GM19395 (cell line): ENCODE results near the gene FILIP1L.
A peak's percentile ranks its signal among the peaks of the same experiment; 100 is the strongest.

Source experiments
- ATAC-seq: cut with Tn5 transposase; IDR thresholded peaks from one replicate; pipeline ENCODE4 v1.9.1; 2021; ENCODE audit warnings: mild to moderate bottlenecking, moderate library complexity; ENCODE audit not compliant: unreplicated experiment

FILIP1L gene

DNA sequence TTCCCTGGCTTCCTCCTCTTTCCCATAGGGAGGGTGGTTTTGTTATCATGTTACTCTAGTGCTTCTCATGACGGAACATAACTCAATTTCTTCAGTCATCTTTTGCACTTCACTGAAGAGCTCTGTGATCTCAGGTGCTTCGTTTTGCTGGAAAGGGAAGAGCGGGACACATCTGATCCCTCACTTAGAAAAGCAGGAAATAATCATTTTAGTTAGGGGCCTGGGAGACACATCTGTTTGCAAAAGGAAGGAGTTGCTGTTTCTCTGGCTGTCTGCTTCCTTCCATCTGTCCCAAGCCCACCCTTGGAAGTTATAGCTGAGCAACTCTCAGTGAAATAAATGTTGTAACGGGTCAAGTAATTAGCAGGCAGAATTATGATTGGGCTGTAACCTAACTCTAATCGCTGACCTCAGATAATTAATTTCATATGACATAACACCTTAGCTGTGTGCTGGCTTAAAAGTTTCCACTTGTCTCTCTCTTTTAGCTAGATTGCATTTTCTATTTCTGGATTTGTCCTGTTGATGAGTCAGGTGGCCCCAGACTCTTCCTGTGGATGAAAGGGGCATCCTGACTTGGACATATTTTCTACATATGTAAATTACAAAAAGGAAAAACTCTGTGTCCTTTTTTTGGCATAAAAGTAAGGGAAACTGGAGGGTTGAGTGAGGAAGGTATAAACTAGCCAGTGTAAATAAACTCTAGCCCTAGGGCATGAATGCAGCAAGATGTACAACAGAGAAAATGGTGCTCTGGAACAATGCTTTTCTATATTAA lies 11.0 kb upstream of the FILIP1L start:
- no peak for ATAC-seq

DNA sequence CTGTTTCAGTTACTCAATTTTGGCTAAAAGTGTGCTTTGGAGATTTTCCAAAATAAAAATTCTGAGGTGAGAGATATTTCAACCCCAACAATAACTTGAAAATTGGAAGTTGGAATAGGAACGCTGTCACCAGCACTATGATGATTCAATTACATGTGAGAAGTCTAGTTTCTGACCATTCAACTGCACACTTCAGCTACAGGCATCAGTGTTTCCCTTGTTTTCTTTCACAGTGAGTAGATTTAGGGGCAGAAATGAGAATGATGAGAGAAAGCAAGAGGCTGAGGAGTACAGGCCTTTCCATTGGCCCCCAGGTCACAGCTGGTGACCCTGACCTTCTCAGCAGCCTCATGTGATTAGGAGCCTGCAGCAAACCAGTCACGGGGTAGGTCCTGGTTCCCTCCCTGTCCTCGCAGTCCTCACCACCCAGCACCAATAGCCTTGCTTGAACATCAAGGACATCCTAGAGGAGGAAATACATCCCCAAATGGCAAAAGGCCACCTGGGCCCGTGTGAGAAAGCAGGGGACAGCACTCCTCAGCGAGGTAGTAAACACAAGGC lies 10.0 kb upstream of the FILIP1L start:
- ATAC-seq: no peak

DNA sequence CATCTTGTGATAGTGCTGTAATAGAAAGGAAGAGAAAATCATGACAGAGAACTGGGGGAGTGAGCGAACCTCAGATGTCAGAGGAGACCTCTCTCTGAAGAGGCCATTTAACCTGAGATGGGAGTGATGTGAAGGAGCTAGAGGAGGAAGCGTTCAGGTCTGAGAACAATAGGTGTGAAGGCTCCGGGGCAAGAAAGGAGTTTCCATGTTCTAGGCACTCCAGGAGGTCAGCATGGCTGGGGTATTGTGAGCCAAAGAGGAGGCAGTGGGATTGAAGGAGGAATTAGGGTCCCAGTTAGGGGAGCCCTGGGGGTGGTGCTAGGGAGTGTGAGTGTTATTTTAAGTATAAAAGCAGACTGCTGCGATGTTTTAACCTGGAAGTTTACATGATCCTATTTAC lies 8.8 kb upstream of the FILIP1L start:
- ATAC-seq: no peak

DNA sequence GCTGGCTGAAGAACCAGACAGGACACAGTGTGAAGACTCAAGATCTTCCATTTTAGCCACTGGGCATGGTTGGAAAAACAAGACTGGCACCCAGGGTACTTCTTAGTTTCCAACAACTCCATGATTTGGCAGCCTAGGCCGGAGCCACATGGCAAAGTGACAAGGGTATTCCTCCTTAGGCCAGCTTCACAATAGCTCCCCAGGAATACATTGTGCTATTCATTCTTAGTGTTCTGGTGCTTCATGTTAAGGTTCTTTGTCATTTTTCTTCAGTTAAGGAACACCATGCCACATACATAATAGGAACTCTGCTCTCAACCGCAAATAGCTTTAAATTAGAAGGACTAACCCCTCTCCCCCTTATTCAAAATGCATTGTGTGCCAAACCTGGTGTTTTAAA lies 8.0 kb upstream of the FILIP1L start:
- no peak for ATAC-seq

DNA sequence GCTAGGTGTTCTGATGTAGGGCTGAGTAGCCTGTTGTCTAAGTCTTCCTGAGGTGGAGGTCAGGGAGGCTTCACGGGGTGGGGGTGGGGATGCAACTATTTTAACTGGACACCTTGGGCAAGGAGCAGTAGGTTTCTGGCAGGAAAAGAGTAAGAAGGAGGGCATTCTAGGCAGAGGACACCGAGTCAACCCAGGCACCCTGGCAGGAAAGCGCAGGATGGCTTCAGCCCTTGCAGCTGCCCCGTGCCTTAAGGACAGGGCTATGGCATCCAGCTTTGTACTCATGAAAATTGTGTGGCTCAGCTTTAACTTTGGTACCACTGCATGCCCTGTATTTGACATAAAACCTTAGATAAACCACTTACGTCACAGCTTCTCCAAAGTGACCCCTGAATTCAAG lies 6.4 kb upstream of the FILIP1L start:
- no peak for ATAC-seq

DNA sequence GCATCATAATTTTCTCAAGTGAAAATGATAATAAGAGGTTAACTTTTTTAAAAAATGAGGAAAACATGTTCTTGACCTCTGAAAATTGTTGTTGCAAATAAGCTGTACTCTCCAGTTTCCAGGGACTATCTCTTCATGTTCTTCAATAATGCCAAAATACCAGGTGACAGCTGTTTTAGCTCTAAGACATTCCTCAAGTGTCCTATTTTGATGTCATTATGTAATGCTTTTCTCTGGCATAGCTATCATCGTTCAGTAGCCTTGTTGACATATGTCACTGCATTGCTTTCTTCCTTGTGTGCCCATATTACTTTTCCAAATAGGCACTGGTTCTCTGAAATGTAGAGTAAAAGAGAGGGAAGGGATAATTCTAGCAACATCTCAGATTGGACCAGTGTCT lies 5.7 kb upstream of the FILIP1L start:
- ATAC-seq: no peak

DNA sequence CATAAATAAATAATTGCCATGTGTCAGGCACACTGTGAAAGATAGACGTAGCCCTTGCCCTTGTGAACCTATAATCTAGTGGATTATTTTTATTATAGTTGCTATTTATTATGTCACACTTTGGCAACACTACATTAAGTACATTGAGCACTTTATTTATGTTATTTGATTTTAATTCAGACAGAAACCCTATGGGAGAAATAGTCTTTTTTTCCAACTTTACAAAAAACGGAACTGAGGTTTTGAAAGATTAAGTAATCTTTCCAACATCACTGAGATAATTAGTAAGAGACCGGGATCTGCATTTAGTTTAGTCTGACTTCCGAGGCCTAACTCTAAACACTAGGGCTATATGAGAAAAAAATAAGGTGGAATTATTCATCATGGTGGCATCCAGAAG lies 2.8 kb upstream of the FILIP1L start:
- ATAC-seq: no peak

DNA sequence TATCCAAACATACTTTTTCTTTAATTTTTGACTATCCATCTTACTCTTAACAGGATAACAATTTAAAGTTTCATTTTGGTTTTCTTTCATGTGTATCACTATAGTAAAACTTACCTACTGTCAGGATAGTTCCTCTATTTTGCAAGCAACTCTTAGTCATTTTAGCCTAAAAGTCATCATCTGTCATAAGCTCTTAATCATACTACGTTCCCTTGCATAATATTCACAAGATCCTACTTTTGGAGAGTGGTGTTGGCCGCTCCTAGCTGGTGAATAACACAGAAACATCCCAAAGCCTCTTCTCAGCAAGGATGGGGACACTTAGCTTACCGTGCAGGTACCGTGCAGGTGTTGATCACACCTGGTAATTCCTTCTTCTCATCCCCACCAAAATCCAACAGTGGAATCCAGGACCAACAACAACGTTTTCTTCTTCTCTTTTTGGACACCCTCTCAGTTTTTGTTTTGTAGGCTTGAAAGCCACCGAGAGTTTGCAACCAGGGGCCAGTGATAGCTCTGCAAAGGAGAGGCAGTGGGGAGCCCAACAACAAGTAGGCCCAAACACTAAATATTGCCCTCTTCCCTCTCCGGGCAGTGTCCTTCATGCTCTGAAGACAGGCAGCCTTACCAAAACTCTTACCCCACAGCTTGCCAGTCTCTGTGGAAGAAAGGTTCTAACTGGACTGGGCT lies 433 bp downstream of the FILIP1L start:
- ATAC-seq: no peak

DNA sequence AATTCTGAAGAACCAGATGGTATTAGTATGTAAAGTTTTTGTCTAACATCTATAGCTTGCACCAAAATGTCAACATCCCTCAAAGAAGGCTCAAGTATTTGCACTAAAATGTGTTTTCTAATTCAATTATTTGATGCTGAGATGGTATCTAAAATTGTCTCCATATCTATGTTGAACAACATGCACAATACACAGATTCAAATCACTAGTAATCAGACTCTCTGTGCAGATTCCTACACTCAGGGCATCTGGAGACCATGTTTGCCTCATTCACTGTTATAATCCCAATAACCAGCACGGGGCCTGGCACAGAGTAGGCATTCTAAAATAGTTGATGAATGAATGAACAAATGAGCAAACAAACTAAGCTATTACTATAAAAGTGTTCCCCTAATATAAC lies 2.6 kb downstream of the FILIP1L start:
- ATAC-seq: no peak

DNA sequence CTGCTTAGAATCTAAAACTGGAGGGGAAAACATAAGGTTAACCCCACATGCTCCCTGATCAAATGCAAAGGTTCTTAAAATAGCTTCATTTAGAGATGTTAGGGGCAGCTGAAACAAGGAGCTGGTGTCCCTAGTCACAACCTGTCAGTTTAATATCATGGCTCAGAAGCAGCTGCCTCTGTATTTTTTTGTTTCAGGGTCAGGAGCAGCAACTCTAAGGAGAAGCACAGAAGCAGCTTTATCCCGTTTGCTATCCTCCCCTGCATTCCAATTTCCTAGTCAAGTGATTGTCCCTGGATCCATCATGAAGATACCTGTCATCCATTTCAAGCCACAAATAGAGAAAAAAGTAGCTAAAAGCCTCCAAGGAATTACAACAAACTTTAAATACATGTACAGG lies 4.1 kb downstream of the FILIP1L start:
- ATAC-seq: no peak

DNA sequence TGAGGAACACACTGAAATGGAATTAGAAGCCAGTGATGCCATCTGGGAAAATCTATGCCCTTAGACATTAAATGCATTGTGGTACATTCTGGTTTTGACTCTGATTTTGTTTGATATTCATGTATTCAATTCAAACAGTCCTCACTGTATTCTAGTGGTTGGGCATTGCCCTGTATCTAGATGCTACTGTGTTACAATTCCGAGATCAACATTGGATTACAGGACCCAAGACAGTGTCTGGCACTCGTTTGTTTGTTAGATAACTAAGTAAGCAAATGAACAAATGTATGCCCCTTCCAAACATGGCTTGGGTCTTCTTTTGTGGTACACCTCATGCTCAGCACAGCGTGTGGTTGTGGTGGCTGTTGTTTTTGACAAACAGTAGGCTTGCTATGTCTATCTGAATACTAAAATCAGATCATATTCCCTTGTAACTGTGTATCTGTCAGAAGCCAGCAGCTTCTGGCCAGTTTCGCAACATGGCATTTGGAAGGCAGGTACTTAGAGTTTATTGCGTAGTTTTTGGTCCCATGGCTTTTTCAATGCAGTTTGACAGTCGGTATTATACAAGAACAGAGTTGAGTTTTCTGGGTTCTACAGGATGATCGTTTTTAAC lies 5.7 kb downstream of the FILIP1L start:
- ATAC-seq: no peak

DNA sequence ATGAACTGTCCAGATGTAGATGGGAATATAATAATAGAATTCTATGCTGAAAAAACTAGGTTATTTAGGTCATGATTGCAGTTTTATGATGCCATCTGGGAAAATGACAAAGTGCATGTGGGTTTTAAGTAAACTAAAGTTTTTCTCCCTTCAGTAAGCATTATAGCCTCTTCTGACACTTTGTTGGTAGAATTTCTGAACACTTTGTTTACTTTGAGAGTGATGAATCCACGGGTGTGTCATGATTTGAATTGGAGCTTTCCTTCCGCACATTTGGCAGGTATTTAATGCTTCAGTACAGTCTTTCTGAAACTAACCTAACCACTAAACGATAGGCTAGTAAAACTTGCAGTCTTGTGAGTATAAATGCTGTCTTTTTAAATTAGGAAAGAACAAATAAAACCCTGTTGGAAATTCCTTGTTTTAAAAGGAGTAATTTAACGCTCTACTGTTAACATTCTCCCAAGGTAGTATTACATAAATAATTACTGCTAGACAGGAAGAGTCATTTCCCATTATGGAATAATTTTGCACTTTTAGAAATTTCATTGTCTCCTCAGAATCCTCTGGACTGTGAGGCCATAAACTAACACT lies 7.0 kb downstream of the FILIP1L start:
- no peak for ATAC-seq

DNA sequence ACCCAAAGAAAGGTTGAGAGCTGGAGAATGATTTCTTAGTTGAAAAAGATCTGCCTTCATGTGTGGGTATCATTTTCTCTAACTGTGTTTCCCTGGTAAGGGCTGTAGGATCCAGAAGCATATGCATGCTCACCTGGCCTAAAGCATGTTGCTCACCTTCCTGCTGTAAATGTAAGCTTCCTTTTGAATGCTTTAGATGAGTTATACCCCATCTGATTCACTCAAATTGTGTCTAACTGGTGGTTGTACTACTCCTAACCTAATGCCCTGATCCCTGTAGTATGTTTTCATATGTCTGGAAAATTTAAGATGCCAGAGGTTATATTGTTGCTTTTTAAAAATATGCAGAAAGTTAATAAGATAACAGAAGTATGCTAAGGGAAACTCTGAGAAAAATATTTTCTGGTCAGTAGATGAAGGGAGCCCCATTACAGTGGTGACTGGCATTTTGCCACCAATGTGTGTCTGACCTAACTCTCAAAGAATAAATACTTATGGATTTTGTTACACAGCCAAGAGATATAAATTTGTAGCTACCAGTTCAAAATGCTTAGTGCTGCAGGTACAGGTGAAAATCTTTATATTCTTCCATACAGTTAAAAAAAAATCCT lies 7.7 kb downstream of the FILIP1L start:
- no peak for ATAC-seq

DNA sequence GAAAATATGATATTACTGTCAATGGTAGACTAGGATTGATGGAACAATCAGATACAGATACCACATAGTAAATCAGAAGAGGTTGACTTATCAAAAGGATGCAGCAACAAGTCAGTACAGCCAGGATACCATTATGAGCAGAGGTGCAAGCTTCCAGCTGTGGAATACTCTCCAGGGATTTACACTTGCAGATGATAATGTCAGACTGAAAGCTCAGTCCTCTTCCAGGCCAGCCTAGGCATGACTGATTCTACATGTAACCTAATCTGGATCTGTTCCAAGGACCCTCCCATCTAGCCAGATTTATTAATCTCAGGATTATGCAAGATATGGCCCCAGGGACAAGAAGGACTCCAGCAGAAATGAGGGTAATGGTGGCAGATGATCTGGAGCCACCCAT lies 8.2 kb downstream of the FILIP1L start:
- ATAC-seq: no peak

DNA sequence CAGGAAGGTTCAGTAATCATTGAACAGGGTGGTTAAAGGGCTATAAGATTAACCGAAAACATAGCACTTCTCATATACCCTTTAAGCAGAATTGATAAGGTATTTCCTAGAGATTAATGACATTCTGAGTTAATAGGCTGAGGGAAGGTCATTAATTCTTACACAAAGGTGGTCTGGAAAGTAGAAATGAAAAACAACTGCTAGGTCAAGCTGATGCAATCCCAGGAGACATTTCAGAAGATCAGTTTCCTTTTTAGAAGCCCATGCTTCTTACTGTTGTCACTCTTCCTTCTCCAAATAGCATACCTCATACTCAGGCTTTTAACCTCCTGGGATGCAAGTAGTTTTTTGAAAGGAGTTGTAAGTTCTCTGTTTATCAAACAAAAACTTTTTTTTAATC lies 8.8 kb downstream of the FILIP1L start:
- ATAC-seq: peak; percentile 42

DNA sequence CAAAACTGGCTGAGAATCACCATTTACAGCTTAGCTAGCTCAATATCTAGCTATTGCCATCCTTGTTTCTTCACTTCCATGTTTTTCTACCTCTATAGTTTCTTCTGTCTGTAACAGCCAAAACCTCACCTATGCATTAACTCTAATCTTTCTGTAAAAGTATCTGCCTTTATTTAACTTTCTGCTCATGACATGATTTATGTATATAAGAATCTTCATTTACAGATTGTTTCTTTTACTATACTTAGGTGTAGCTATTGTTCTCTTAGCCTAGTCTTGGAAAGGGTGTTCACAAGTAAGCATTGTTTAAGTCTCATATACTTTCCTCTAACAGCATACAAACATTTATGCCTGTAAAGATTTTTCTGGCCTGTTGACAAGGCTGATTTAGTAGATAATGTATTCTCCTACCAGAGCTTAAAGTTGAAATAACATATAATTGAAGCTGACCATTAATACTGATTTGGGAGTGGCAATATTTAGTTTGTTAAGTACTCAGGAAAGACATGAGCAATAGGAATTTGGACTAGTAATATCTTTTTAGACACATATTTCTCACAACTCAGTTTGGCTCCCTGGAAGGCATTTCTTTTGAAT lies 9.4 kb downstream of the FILIP1L start:
- no peak for ATAC-seq

DNA sequence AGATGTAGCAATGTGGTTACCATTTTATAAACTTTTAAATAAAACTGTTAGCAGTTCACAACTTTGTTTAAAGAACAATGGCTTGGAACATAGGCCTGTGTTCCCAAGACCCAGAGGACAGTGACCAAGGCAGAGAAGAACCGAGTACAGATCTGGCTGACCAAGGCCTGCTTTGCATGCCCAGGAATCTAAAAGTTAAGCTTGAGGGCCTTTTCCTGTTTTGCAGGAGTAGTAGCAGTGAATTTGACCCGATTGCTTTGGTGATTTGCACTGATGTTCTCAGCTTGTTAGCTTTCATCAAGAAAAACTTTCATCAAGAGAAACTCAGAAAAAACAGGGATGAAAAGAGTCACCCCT lies 9.9 kb downstream of the FILIP1L start:
- ATAC-seq: peak; percentile 49

DNA sequence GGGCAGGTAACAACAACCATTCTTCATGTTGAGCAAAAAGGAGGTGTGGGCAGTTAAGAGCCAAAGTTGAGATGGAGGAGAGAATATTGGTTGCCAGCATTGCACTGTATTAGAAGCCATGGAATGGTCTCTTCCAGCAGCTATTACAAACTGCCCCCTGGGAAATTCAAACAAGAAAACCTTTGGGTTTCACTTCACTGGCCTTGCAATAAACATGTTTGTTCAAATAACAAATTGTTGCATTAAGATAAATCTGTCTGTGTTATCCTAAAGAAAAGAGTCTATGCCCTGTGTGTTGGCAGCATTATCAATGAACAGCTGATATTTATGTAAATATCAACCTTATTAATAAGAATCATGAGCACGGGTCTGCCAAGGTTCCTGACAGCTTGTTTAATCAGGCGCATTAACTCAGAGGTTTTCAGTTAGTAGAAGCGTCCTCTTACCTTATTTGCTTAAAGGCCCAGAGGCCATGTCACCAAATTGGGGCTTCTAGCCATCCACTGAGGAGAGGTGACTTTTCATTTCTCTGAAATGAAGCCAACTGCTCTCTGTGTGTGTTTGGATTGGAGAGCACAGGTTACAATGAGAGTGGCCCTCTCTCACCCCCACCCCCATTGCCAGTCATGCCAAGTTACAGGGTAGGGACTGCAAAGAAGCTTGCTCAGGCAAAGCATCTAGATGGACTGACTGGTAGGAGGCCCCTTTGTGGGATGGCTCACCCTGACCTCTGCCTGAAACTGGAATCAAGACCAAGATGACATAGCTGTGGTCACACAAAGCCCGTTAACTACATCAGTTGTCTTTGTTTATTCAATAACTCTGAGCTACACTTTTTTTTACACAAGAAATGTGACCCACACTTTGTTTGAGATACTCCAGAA lies 10.5 kb downstream of the FILIP1L start:
- ATAC-seq: peak; percentile 87

DNA sequence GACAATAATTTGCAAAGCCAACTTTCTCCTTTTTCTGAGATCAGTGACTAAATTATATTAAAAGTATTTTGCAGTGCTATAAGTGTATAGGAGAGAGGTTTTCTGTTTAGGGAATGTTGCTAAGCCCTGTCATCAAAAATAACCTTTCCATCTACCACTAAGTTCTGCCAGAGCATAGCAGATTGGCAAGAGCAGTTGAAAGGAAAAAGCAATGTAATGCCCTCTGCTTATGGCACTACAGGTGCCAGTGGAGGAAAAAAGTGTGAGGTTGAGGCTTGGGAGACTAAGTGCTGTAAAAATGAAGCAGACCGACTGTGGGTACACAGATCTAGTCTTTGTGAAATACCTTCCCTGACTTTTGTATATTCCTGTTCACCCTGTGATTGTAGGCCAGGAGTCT lies 11.5 kb downstream of the FILIP1L start:
- ATAC-seq: no peak

DNA sequence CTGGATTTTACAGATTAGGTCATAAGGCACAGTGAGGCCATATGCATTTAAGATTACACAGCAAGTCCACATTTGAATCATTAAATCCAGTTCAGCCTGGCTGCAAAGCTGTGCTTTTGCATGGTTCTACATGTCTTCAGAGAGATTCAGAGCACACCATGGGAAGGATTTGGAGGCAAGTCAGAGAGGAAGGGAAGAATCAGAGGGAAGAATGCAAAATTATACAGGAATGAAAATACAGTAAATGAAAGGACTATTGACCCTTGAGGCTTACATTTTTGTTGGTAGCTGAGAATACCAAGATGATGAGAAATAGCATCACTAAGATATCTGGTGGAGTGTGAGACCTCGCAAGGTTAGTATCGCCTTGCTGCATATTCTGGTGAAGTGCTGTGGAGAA lies 13.9 kb downstream of the FILIP1L start:
- no peak for ATAC-seq
